ENCODE measurements around the gene RTN1.

GRCh38 chr14:59919570-59920377, 49.2 kb upstream of the RTN1 start, which contains the start of gene LRRC9:
- no peak for TF ChIP-seq CTCF (IDR thresholded peaks at IDR 0.05)
- no peak for TF ChIP-seq POLR2A (IDR thresholded peaks at IDR 0.05)
- no peak for TF ChIP-seq POLR2AphosphoS5 (IDR thresholded peaks at IDR 0.05)

All from sigmoid colon (tissue), 4 donors.